Measurements from ENCODE around the gene VPS13D.

VPS13D gene

GRCh38 chr1:12548279-12548972 is 318.6 kb downstream of the VPS13D start:
- H3K27ac Mint-ChIP-seq: no peak overlapping the region
- peaks cover 0 to 11% of the 10 kb centered on the region in 2 donors for H3K4me1 Mint-ChIP-seq
- DNase-seq (no peak), ATAC-seq (replicated peaks) (no peak)
- H3K27me3 Mint-ChIP-seq: peaks cover 5% of the 10 kb centered on the region in 2 donors
- H3K36me3 Mint-ChIP-seq: no peaks in the 10 kb centered on the region
- peaks cover 0 to 2% of the 10 kb centered on the region in 2 donors for H3K9me3 Mint-ChIP-seq
- H3K4me3 Mint-ChIP-seq: no peak overlapping the region

GRCh38 chr1:12548973-12549459 is 319.2 kb downstream of the VPS13D start:
- H3K36me3 Mint-ChIP-seq: no peaks in the 10 kb centered on the region
- DNase-seq (no peak), ATAC-seq (replicated peaks) (no peak)
- no peak overlapping the region for H3K4me3 Mint-ChIP-seq
- H3K4me1 Mint-ChIP-seq: peaks cover 2 to 11% of the 10 kb centered on the region in 2 donors
- H3K9me3 Mint-ChIP-seq: peaks cover 2 to 5% of the 10 kb centered on the region in 2 donors
- H3K27ac Mint-ChIP-seq: no peak overlapping the region
- peaks cover 0 to 5% of the 10 kb centered on the region in 2 donors for H3K27me3 Mint-ChIP-seq

GRCh38 chr1:12549460-12550349 is 319.9 kb downstream of the VPS13D start:
- H3K9me3 Mint-ChIP-seq: peaks cover 3 to 6% of the 10 kb centered on the region in 2 donors
- no peak overlapping the region for H3K27ac Mint-ChIP-seq
- H3K4me1 Mint-ChIP-seq: peaks cover 3 to 7% of the 10 kb centered on the region in 2 donors
- H3K36me3 Mint-ChIP-seq: no peaks in the 10 kb centered on the region
- peaks cover 0 to 5% of the 10 kb centered on the region in 2 donors for H3K27me3 Mint-ChIP-seq
- no peak for DNase-seq
- no peak for ATAC-seq (replicated peaks)
- no peak overlapping the region for H3K4me3 Mint-ChIP-seq

- Mint-ChIP-seq H3K9me3 (peaks cover 3 to 6% of the 10 kb centered on the region in 2 donors), H3K27ac (no peak overlapping the region)
- ATAC-seq (replicated peaks): no peak
Measured at GRCh38 chr1:12551584-12551983, 321.8 kb downstream of the VPS13D start.

GRCh38 chr1:12552111-12552888 is 322.5 kb downstream of the VPS13D start:
- Mint-ChIP-seq H3K4me1 (peaks cover 4 to 7% of the 10 kb centered on the region in 2 donors), H3K36me3 (no peaks in the 10 kb centered on the region), H3K27ac (no peak overlapping the region), H3K4me3 (no peak overlapping the region), H3K27me3 (peaks cover 0 to 5% of the 10 kb centered on the region in 2 donors), H3K9me3 (peaks cover 3 to 6% of the 10 kb centered on the region in 2 donors)
- ATAC-seq (replicated peaks) (no peak), DNase-seq (no peak)

More at GRCh38 chr1:12551584-12551983, 321.8 kb downstream of the VPS13D start:
- no peak for DNase-seq
- Mint-ChIP-seq H3K4me1 (peaks cover 4 to 7% of the 10 kb centered on the region in 2 donors), H3K4me3 (no peak overlapping the region), H3K36me3 (no peaks in the 10 kb centered on the region), H3K27me3 (peaks cover 0 to 5% of the 10 kb centered on the region in 2 donors)

GRCh38 chr1:12552951-12553921 is 323.4 kb downstream of the VPS13D start:
- peaks cover 3 to 6% of the 10 kb centered on the region in 2 donors for H3K9me3 Mint-ChIP-seq
- peaks cover 0 to 4% of the 10 kb centered on the region in 2 donors for H3K27me3 Mint-ChIP-seq
- ATAC-seq (replicated peaks) (no peak), DNase-seq (no peak)
- H3K4me1 Mint-ChIP-seq: peaks cover 4 to 7% of the 10 kb centered on the region in 2 donors
- no peak overlapping the region for H3K4me3 Mint-ChIP-seq
- H3K36me3 Mint-ChIP-seq: no peaks in the 10 kb centered on the region
- no peak overlapping the region for H3K27ac Mint-ChIP-seq

GRCh38 chr1:12553963-12554362 is 324.1 kb downstream of the VPS13D start:
- Mint-ChIP-seq H3K27ac (no peak overlapping the region), H3K4me3 (no peak overlapping the region), H3K4me1 (peaks cover 4 to 7% of the 10 kb centered on the region in 2 donors), H3K9me3 (peaks cover 3 to 6% of the 10 kb centered on the region in 2 donors), H3K27me3 (peaks cover 0 to 6% of the 10 kb centered on the region in 2 donors), H3K36me3 (no peaks in the 10 kb centered on the region)
- no peak for DNase-seq
- no peak for ATAC-seq (replicated peaks)

- DNase-seq: no peak
- no peak overlapping the region for H3K27ac Mint-ChIP-seq
- peaks cover 3 to 6% of the 10 kb centered on the region in 2 donors for H3K9me3 Mint-ChIP-seq
- ATAC-seq (replicated peaks): no peak
- H3K4me1 Mint-ChIP-seq: peaks cover 2 to 4% of the 10 kb centered on the region in 2 donors
- H3K36me3 Mint-ChIP-seq: no peaks in the 10 kb centered on the region
- H3K27me3 Mint-ChIP-seq: peaks cover 0 to 6% of the 10 kb centered on the region in 2 donors
- H3K4me3 Mint-ChIP-seq: no peak overlapping the region
Measured at GRCh38 chr1:12554521-12555305, 324.9 kb downstream of the VPS13D start.

GRCh38 chr1:12555411-12556367 is 325.9 kb downstream of the VPS13D start:
- DNase-seq (no peak), ATAC-seq (replicated peaks) (no peak)
- Mint-ChIP-seq H3K4me1 (peaks cover 6 to 7% of the 10 kb centered on the region in 2 donors), H3K36me3 (no peaks in the 10 kb centered on the region), H3K27me3 (peaks cover 0 to 6% of the 10 kb centered on the region in 2 donors), H3K9me3 (peaks cover 3 to 6% of the 10 kb centered on the region in 2 donors), H3K27ac (no peak overlapping the region), H3K4me3 (no peak overlapping the region)

- Mint-ChIP-seq H3K27me3 (peaks cover 0 to 6% of the 10 kb centered on the region in 2 donors), H3K27ac (no peak overlapping the region), H3K36me3 (no peaks in the 10 kb centered on the region), H3K9me3 (peaks cover 3 to 4% of the 10 kb centered on the region in 2 donors), H3K4me1 (peaks cover 7% of the 10 kb centered on the region in 2 donors), H3K4me3 (no peak overlapping the region)
- DNase-seq (no peak), ATAC-seq (replicated peaks) (no peak)
Measured at GRCh38 chr1:12556368-12556930, 326.6 kb downstream of the VPS13D start.

Measured in stimulated activated naive B cell treated with anti-CD40 and anti-IgM and Interleukin-4, amounts not matched to agents 10 μg/mL and 1 μg/mL and 100 μg/mL, for 72 hours (primary cell).